HL-60 (cell line): ENCODE results near the gene KRT34.
"Not testable (repeated sequence)": the region's sequence is repeated elsewhere in the genome, so short reads cannot be mapped to it uniquely, and the experiment has no call there.

Source experiments
- DNase-seq, 2 experiments: peaks; one replicate each; pipeline ENCODE4 v3.0.0-alpha.2; 2010 to 2020; ENCODE audit warnings: low read depth in 1 of 2, low spot score in 1 of 2
- H3K27ac ChIP-seq: fragments of 250-450 bp; sonication (Bioruptor Pico); replicated peaks from 2 replicates; pipeline ENCODE4 v1.5.1; 2020; ENCODE audit warnings: mild to moderate bottlenecking, moderate library complexity
- H3K27me3 ChIP-seq: fragments of 250-450 bp; sonication (Bioruptor Pico); 2 replicates; pipeline ENCODE4 v1.5.1; 2021; ENCODE audit warnings: mild to moderate bottlenecking, moderate library complexity; ENCODE audit not compliant: insufficient read depth, poor library complexity, severe bottlenecking
- H3K4me3 ChIP-seq: replicated peaks from 2 replicates; pipeline ENCODE4 v1.5.1; 2011; ENCODE audit warnings: mild to moderate bottlenecking, control low read depth, low read length; ENCODE audit not compliant: insufficient read depth
- GABPA ChIP-seq: IDR thresholded peaks from 2 replicates; pipeline ENCODE4 v1.6.1; 2012; ENCODE audit warnings: low read depth
- POLR2AphosphoS5 ChIP-seq: IDR thresholded peaks from 2 replicates; pipeline ENCODE4 v1.6.1; 2012; ENCODE audit warnings: low read depth
- REST ChIP-seq: IDR thresholded peaks from 2 replicates; pipeline ENCODE4 v1.6.1; 2012; ENCODE audit warnings: low read depth; ENCODE audit not compliant: insufficient replicate concordance
- SPI1 ChIP-seq: IDR thresholded peaks from 2 replicates; pipeline ENCODE4 v1.6.1; 2012; ENCODE audit warnings: low read depth, mild to moderate bottlenecking, borderline replicate concordance
- TF ChIP-seq, protein P1 (sequence below): IDR thresholded peaks from one replicate; pipeline ENCODE4 v1.5.1; 2011; ENCODE audit warnings: low read length, control low read depth, inconsistent platforms; ENCODE audit not compliant: insufficient read depth

The KRT34 gene

DNA sequence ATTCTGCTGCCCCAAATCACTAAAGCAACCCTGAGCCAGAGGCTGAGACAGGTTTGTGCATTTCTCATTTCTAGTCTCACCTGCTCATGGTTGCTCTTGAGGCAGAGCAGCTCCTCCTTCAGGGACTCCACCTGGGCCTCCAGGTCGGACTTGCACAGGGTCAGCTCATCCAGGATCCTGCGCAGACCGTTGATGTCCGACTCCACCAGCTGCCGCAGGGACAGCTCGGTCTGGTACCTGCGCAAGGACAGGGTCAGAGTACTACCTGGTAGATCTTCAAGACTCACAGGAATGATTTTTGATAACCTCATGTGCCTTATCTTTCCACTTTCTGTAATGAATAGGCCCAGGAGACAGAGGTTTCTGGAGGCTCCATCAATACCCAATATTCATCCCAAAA, 14.2 kb upstream of the KRT34 start:
- TF ChIP-seq REST (no peak), GABPA (no peak), POLR2AphosphoS5 (no peak), SPI1 (no peak)
- TF ChIP-seq, protein P1, sequence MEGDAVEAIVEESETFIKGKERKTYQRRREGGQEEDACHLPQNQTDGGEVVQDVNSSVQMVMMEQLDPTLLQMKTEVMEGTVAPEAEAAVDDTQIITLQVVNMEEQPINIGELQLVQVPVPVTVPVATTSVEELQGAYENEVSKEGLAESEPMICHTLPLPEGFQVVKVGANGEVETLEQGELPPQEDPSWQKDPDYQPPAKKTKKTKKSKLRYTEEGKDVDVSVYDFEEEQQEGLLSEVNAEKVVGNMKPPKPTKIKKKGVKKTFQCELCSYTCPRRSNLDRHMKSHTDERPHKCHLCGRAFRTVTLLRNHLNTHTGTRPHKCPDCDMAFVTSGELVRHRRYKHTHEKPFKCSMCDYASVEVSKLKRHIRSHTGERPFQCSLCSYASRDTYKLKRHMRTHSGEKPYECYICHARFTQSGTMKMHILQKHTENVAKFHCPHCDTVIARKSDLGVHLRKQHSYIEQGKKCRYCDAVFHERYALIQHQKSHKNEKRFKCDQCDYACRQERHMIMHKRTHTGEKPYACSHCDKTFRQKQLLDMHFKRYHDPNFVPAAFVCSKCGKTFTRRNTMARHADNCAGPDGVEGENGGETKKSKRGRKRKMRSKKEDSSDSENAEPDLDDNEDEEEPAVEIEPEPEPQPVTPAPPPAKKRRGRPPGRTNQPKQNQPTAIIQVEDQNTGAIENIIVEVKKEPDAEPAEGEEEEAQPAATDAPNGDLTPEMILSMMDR = no peak
- Histone ChIP-seq H3K27me3 (no peaks in the 10 kb centered on the region), H3K4me3 (no peak overlapping the region), H3K27ac (no peak overlapping the region)
- DNase-seq = no peak

- Histone ChIP-seq H3K4me3 (no peak overlapping the region), H3K27ac (no peak overlapping the region), H3K27me3 (no peaks in the 10 kb centered on the region)
- DNase-seq = no peak
- TF ChIP-seq POLR2AphosphoS5 = no peak
- TF ChIP-seq, protein P1 = no peak
- no peak for TF ChIP-seq GABPA
- no peak for TF ChIP-seq REST
- no peak for TF ChIP-seq SPI1
Observed at GRCh38 chr17:41395611-41396010, 13.5 kb upstream of the KRT34 start.

DNA sequence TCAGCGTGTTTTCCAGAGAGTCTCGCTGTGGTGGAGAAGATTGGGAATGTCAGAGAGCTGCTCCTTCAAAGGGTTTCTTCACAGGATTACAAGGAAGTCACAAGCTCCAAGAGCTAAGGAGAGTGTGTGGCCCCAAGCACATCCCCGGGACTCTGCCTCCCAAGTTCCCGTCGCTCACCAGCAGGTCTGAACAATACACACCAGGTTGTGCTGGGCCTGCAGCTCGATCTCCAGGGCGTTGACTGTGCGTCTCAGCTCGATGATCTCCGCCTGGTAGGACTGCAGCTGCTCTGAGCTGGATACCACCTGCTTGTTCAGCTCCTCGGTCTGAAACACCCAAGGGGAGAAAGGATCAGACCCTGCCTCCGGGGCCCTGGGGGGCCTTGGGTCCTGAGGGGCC, 12.9 kb upstream of the KRT34 start:
- not testable (repeated sequence) for DNase-seq, H3K27ac ChIP-seq

GRCh38 chr17:41394254-41394996, 12.3 kb upstream of the KRT34 start:
- no peak for TF ChIP-seq SPI1
- Histone ChIP-seq H3K4me3 (no peak overlapping the region), H3K27me3 (no peaks in the 10 kb centered on the region), H3K27ac (no peak overlapping the region)
- DNase-seq = no peak

More for the DNA sequence above, 12.9 kb upstream of the KRT34 start:
- H3K27me3 ChIP-seq, H3K4me3 ChIP-seq: not testable (repeated sequence)

DNA sequence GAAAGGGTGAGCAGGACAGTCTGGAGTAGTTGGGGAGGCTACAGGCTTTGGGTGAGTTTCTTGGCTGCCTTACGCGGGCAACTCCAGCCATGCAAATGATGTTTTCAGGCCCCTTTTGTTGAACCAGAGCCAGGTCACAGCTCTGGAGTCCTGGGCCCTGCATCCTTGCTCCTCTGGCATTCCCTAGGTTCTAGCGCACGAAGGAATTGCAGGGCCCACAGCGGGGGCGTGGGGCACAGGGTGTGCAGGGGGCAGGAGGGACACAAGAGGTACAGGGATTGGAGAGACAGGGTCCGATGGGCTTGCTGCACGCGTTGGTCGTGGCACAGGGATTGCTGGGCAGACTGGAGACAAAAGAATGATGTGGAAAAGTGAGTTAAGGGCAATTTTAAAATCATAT, 11.7 kb upstream of the KRT34 start:
- DNase-seq = no peak
- Histone ChIP-seq H3K4me3 (no peak overlapping the region), H3K27me3 (no peaks in the 10 kb centered on the region), H3K27ac (no peak overlapping the region)
- TF ChIP-seq REST = no peak
- TF ChIP-seq GABPA = no peak
- no peak for TF ChIP-seq SPI1
- TF ChIP-seq, protein P1 = no peak
- no peak for TF ChIP-seq POLR2AphosphoS5
